ENCODE data around the gene ZBTB48.

ZBTB48 gene

GRCh38 chr1:6614019-6614928, 34.5 kb downstream of the ZBTB48 start:
- no peak for DNase-seq (ENCODE audit: low read depth)

- no peak for DNase-seq (ENCODE audit: low read depth)
Measured at GRCh38 chr1:6614929-6615785, 35.4 kb downstream of the ZBTB48 start.

- DNase-seq (ENCODE audit: low read depth): no peak
Measured at GRCh38 chr1:6619045-6619444, 39.3 kb downstream of the ZBTB48 start.

- DNase-seq (ENCODE audit: low read depth): no peak
Measured at GRCh38 chr1:6621429-6622391, 41.9 kb downstream of the ZBTB48 start.

- no peak for DNase-seq (ENCODE audit: low read depth)
Measured at GRCh38 chr1:6622396-6623152, 42.8 kb downstream of the ZBTB48 start.

GRCh38 chr1:6623269-6623965, 43.6 kb downstream of the ZBTB48 start:
- no peak for DNase-seq (ENCODE audit: low read depth)

- peak; percentile 74 for DNase-seq (ENCODE audit: low read depth)
Measured at GRCh38 chr1:6624710-6625583, 45.2 kb downstream of the ZBTB48 start, which contains the start of gene THAP3. Gene THAP3 (plus strand): TSS chr1:6624868. CDS start chr1:6625219, 351 bp downstream.

- no peak for DNase-seq (ENCODE audit: low read depth)
Measured at GRCh38 chr1:6625584-6626149, 45.9 kb downstream of the ZBTB48 start.

GRCh38 chr1:6627031-6627430, 47.2 kb downstream of the ZBTB48 start:
- no peak for DNase-seq (ENCODE audit: low read depth)

GRCh38 chr1:6627841-6628545, 48.2 kb downstream of the ZBTB48 start:
- no peak for DNase-seq (ENCODE audit: low read depth)

- no peak for DNase-seq (ENCODE audit: low read depth)
Measured at GRCh38 chr1:6628971-6629479, 49.2 kb downstream of the ZBTB48 start.

- no peak for DNase-seq (ENCODE audit: low read depth)
Measured at GRCh38 chr1:6630027-6630426, 50.2 kb downstream of the ZBTB48 start.

GRCh38 chr1:6631058-6631457, 51.3 kb downstream of the ZBTB48 start:
- no peak for DNase-seq (ENCODE audit: low read depth)

GRCh38 chr1:6632588-6633514, 53.1 kb downstream of the ZBTB48 start:
- DNase-seq (ENCODE audit: low read depth): no peak

GRCh38 chr1:6634371-6635052, 54.7 kb downstream of the ZBTB48 start:
- DNase-seq (ENCODE audit: low read depth): no peak

- DNase-seq (ENCODE audit: low read depth): no peak
Measured at GRCh38 chr1:6635161-6635909, 55.5 kb downstream of the ZBTB48 start.

All from fibroblast of the conjunctiva (primary cell).